ENCODE results near the gene SMYD3.
"Not testable (repeated sequence)": the region's sequence is repeated elsewhere in the genome, so short reads cannot be mapped to it uniquely, and the experiment has no call there.

Gene SMYD3

GRCh38 chr1:246343937-246344336 is 163.1 kb downstream of the SMYD3 start:
- Histone ChIP-seq H3K27ac (ENCODE audit: low read length) (no peak overlapping the region), H3K36me3 (ENCODE audit: control insufficient read depth in 1 of 2, insufficient read depth in 2 of 2, low read length in 2 of 2) (peaks cover 0 to 4% of the 10 kb centered on the region in 2 donors), H3K4me1 (ENCODE audit: control insufficient read depth in 1 of 2, insufficient read depth in 2 of 2, low read length in 2 of 2) (no peaks in the 10 kb centered on the region), H3K9me3 (ENCODE audit: control insufficient read depth in 1 of 2, low read length in 2 of 2) (peaks cover 3 to 4% of the 10 kb centered on the region in 2 donors), H3K4me3 (ENCODE audit: low read depth in 1 of 2, low read length in 2 of 2) (no peak overlapping the region), H3K27me3 (ENCODE audit: low read depth, low read length) (no peaks in the 10 kb centered on the region)

GRCh38 chr1:246343251-246343650 is 163.8 kb downstream of the SMYD3 start:
- Histone ChIP-seq H3K4me1 (ENCODE audit: control insufficient read depth in 1 of 2, insufficient read depth in 2 of 2, low read length in 2 of 2) (no peaks in the 10 kb centered on the region), H3K27ac (ENCODE audit: low read length) (no peak overlapping the region), H3K4me3 (ENCODE audit: low read depth in 1 of 2, low read length in 2 of 2) (no peak overlapping the region), H3K9me3 (ENCODE audit: control insufficient read depth in 1 of 2, low read length in 2 of 2) (peaks cover 3 to 4% of the 10 kb centered on the region in 2 donors), H3K27me3 (ENCODE audit: low read depth, low read length) (no peaks in the 10 kb centered on the region), H3K36me3 (ENCODE audit: control insufficient read depth in 1 of 2, insufficient read depth in 2 of 2, low read length in 2 of 2) (peaks cover 0 to 4% of the 10 kb centered on the region in 2 donors)

- no peaks in the 10 kb centered on the region for H3K4me1 ChIP-seq (ENCODE audit: control insufficient read depth in 1 of 2, insufficient read depth in 2 of 2, low read length in 2 of 2)
- H3K27me3 ChIP-seq (ENCODE audit: low read depth, low read length): no peaks in the 10 kb centered on the region
- no peaks in the 10 kb centered on the region for H3K36me3 ChIP-seq (ENCODE audit: control insufficient read depth in 1 of 2, insufficient read depth in 2 of 2, low read length in 2 of 2)
- H3K9me3 ChIP-seq (ENCODE audit: control insufficient read depth in 1 of 2, low read length in 2 of 2): no peaks in the 10 kb centered on the region
- no peak overlapping the region for H3K27ac ChIP-seq (ENCODE audit: low read length)
- no peak overlapping the region for H3K4me3 ChIP-seq (ENCODE audit: low read depth in 1 of 2, low read length in 2 of 2)
Observed at GRCh38 chr1:246338546-246338945, 168.5 kb downstream of the SMYD3 start.

GRCh38 chr1:246338098-246338497 is 169.0 kb downstream of the SMYD3 start:
- Histone ChIP-seq H3K27me3 (ENCODE audit: low read depth, low read length) (no peaks in the 10 kb centered on the region), H3K36me3 (ENCODE audit: control insufficient read depth in 1 of 2, insufficient read depth in 2 of 2, low read length in 2 of 2) (no peaks in the 10 kb centered on the region), H3K4me3 (ENCODE audit: low read depth in 1 of 2, low read length in 2 of 2) (no peak overlapping the region), H3K27ac (ENCODE audit: low read length) (no peak overlapping the region), H3K9me3 (ENCODE audit: control insufficient read depth in 1 of 2, low read length in 2 of 2) (no peaks in the 10 kb centered on the region), H3K4me1 (ENCODE audit: control insufficient read depth in 1 of 2, insufficient read depth in 2 of 2, low read length in 2 of 2) (no peaks in the 10 kb centered on the region)

GRCh38 chr1:246335151-246335550 is 171.9 kb downstream of the SMYD3 start:
- Histone ChIP-seq H3K36me3 (ENCODE audit: control insufficient read depth in 1 of 2, insufficient read depth in 2 of 2, low read length in 2 of 2) (no peaks in the 10 kb centered on the region), H3K27ac (ENCODE audit: low read length) (no peak overlapping the region), H3K9me3 (ENCODE audit: control insufficient read depth in 1 of 2, low read length in 2 of 2) (no peaks in the 10 kb centered on the region), H3K27me3 (ENCODE audit: low read depth, low read length) (no peaks in the 10 kb centered on the region), H3K4me3 (ENCODE audit: low read depth in 1 of 2, low read length in 2 of 2) (no peak overlapping the region), H3K4me1 (ENCODE audit: control insufficient read depth in 1 of 2, insufficient read depth in 2 of 2, low read length in 2 of 2) (no peaks in the 10 kb centered on the region)

GRCh38 chr1:246333855-246334254 is 173.2 kb downstream of the SMYD3 start:
- no peaks in the 10 kb centered on the region for H3K4me1 ChIP-seq (ENCODE audit: control insufficient read depth in 1 of 2, insufficient read depth in 2 of 2, low read length in 2 of 2)
- no peaks in the 10 kb centered on the region for H3K9me3 ChIP-seq (ENCODE audit: control insufficient read depth in 1 of 2, low read length in 2 of 2)
- H3K27ac ChIP-seq (ENCODE audit: low read length): no peak overlapping the region
- H3K36me3 ChIP-seq (ENCODE audit: control insufficient read depth in 1 of 2, insufficient read depth in 2 of 2, low read length in 2 of 2): peaks cover 0 to 6% of the 10 kb centered on the region in 2 donors
- no peaks in the 10 kb centered on the region for H3K27me3 ChIP-seq (ENCODE audit: low read depth, low read length)
- no peak overlapping the region for H3K4me3 ChIP-seq (ENCODE audit: low read depth in 1 of 2, low read length in 2 of 2)

GRCh38 chr1:246332078-246332477 is 175.0 kb downstream of the SMYD3 start:
- no peaks in the 10 kb centered on the region for H3K9me3 ChIP-seq (ENCODE audit: control insufficient read depth in 1 of 2, low read length in 2 of 2)
- H3K27me3 ChIP-seq (ENCODE audit: low read depth, low read length): no peaks in the 10 kb centered on the region
- no peaks in the 10 kb centered on the region for H3K4me1 ChIP-seq (ENCODE audit: control insufficient read depth in 1 of 2, insufficient read depth in 2 of 2, low read length in 2 of 2)
- peaks cover 0 to 6% of the 10 kb centered on the region in 2 donors for H3K36me3 ChIP-seq (ENCODE audit: control insufficient read depth in 1 of 2, insufficient read depth in 2 of 2, low read length in 2 of 2)
- H3K4me3 ChIP-seq (ENCODE audit: low read depth in 1 of 2, low read length in 2 of 2): no peak overlapping the region
- no peak overlapping the region for H3K27ac ChIP-seq (ENCODE audit: low read length)

- no peak overlapping the region for H3K4me3 ChIP-seq (ENCODE audit: low read depth in 1 of 2, low read length in 2 of 2)
- no peaks in the 10 kb centered on the region for H3K27me3 ChIP-seq (ENCODE audit: low read depth, low read length)
- no peaks in the 10 kb centered on the region for H3K4me1 ChIP-seq (ENCODE audit: control insufficient read depth in 1 of 2, insufficient read depth in 2 of 2, low read length in 2 of 2)
- H3K9me3 ChIP-seq (ENCODE audit: control insufficient read depth in 1 of 2, low read length in 2 of 2): no peaks in the 10 kb centered on the region
- no peak overlapping the region for H3K27ac ChIP-seq (ENCODE audit: low read length)
- peaks cover 0 to 10% of the 10 kb centered on the region in 2 donors for H3K36me3 ChIP-seq (ENCODE audit: control insufficient read depth in 1 of 2, insufficient read depth in 2 of 2, low read length in 2 of 2)
Observed at GRCh38 chr1:246329900-246330299, 177.2 kb downstream of the SMYD3 start.

GRCh38 chr1:246329292-246329691 is 177.8 kb downstream of the SMYD3 start:
- not testable (repeated sequence) for H3K4me3 ChIP-seq (ENCODE audit: low read depth in 1 of 2, low read length in 2 of 2); H3K27ac ChIP-seq (ENCODE audit: low read length); H3K4me1 ChIP-seq (ENCODE audit: control insufficient read depth in 1 of 2, insufficient read depth in 2 of 2, low read length in 2 of 2); H3K27me3 ChIP-seq (ENCODE audit: low read depth, low read length); H3K9me3 ChIP-seq (ENCODE audit: control insufficient read depth in 1 of 2, low read length in 2 of 2); H3K36me3 ChIP-seq (ENCODE audit: control insufficient read depth in 1 of 2, insufficient read depth in 2 of 2, low read length in 2 of 2)

GRCh38 chr1:246324711-246325110 is 182.4 kb downstream of the SMYD3 start:
- H3K4me1 ChIP-seq (ENCODE audit: control insufficient read depth in 1 of 2, insufficient read depth in 2 of 2, low read length in 2 of 2): no peaks in the 10 kb centered on the region
- H3K4me3 ChIP-seq (ENCODE audit: low read depth in 1 of 2, low read length in 2 of 2): no peak overlapping the region
- no peak overlapping the region for H3K27ac ChIP-seq (ENCODE audit: low read length)
- H3K27me3 ChIP-seq (ENCODE audit: low read depth, low read length): no peaks in the 10 kb centered on the region
- H3K9me3 ChIP-seq (ENCODE audit: control insufficient read depth in 1 of 2, low read length in 2 of 2): no peaks in the 10 kb centered on the region
- H3K36me3 ChIP-seq (ENCODE audit: control insufficient read depth in 1 of 2, insufficient read depth in 2 of 2, low read length in 2 of 2): peaks cover 0 to 6% of the 10 kb centered on the region in 2 donors

- not testable (repeated sequence) for H3K27ac ChIP-seq (ENCODE audit: low read length); H3K4me3 ChIP-seq (ENCODE audit: low read depth in 1 of 2, low read length in 2 of 2); H3K27me3 ChIP-seq (ENCODE audit: low read depth, low read length); H3K4me1 ChIP-seq (ENCODE audit: control insufficient read depth in 1 of 2, insufficient read depth in 2 of 2, low read length in 2 of 2); H3K36me3 ChIP-seq (ENCODE audit: control insufficient read depth in 1 of 2, insufficient read depth in 2 of 2, low read length in 2 of 2); H3K9me3 ChIP-seq (ENCODE audit: control insufficient read depth in 1 of 2, low read length in 2 of 2)
Observed at GRCh38 chr1:246324033-246324432, 183.0 kb downstream of the SMYD3 start.

- Histone ChIP-seq H3K4me1 (ENCODE audit: control insufficient read depth in 1 of 2, insufficient read depth in 2 of 2, low read length in 2 of 2) (no peaks in the 10 kb centered on the region), H3K4me3 (ENCODE audit: low read depth in 1 of 2, low read length in 2 of 2) (no peak overlapping the region), H3K27me3 (ENCODE audit: low read depth, low read length) (no peaks in the 10 kb centered on the region), H3K36me3 (ENCODE audit: control insufficient read depth in 1 of 2, insufficient read depth in 2 of 2, low read length in 2 of 2) (no peaks in the 10 kb centered on the region), H3K9me3 (ENCODE audit: control insufficient read depth in 1 of 2, low read length in 2 of 2) (no peaks in the 10 kb centered on the region), H3K27ac (ENCODE audit: low read length) (no peak overlapping the region)
Observed at GRCh38 chr1:246320286-246320685, 186.8 kb downstream of the SMYD3 start.

All from muscle layer of duodenum (tissue), 2 donors.